ENCODE measurements around the gene IFRD2.

- TF ChIP-seq EZH2 (IDR thresholded peaks at IDR 0.05; ENCODE audit: insufficient read depth, poor library complexity, severe bottlenecking) = no peak
- no peak for TF ChIP-seq EZH2phosphoT487 (IDR thresholded peaks at IDR 0.05; ENCODE audit: insufficient read depth, low read depth)
Measured at GRCh38 chr3:50339485-50340146, 47.4 kb upstream of the IFRD2 start.
